Vagina (tissue), 2 donors: ENCODE measurements around the gene MICAL3.
A peak's percentile ranks its signal among the peaks of the same experiment; 100 is the strongest.

Source experiments
- CTCF ChIP-seq, 3 experiments: fragments of 450-650 bp in 2 of 3; fragments of 200-600 bp in 1 of 3; sonication (generic) in 1 of 3; IDR thresholded peaks; one replicate each; pipeline ENCODE4 v1.5.1; 2017 to 2019; ENCODE audit warnings: antibody characterized with exemption in 3 of 3, mild to moderate bottlenecking in 2 of 3, moderate library complexity in 2 of 3
- POLR2A ChIP-seq, 2 donors: fragments of 450-650 bp; IDR thresholded peaks; one replicate each; pipeline ENCODE4 v1.6.1; 2017; ENCODE audit warnings: antibody characterized with exemption in 2 of 2, mild to moderate bottlenecking in 2 of 2, moderate library complexity in 2 of 2
- POLR2AphosphoS5 ChIP-seq, 2 donors: sonication (generic); formaldehyde crosslinking; IDR thresholded peaks; one replicate each; pipeline ENCODE4 v1.9.0; 2017; ENCODE audit warnings: antibody characterized with exemption in 2 of 2, mild to moderate bottlenecking in 2 of 2, low read depth in 1 of 2; ENCODE audit not compliant: insufficient read depth in 1 of 2

GRCh38 chr22:18031695-18032454, 7.5 kb upstream of the MICAL3 start:
- TF ChIP-seq CTCF (IDR thresholded peaks at IDR 0.05), result no peak
- TF ChIP-seq POLR2A (IDR thresholded peaks at IDR 0.05), result no peak
- TF ChIP-seq POLR2AphosphoS5 (IDR thresholded peaks at IDR 0.05; ENCODE audit: insufficient read depth in 1 of 2, low read depth in 1 of 2), result peak in 1 of 2 donors; percentile 42
